ENCODE results near the gene CBY1.

CBY1 gene

GRCh38 chr22:38696606-38697424, 40.4 kb downstream of the CBY1 start:
- Histone ChIP-seq H3K4me3 (ENCODE audit: low read depth, low read length) (no peak overlapping the region), H3K9me3 (no peaks in the 10 kb centered on the region), H3K27me3 (no peaks in the 10 kb centered on the region), H3K4me1 (peaks cover 6% of the 10 kb centered on the region), H3K36me3 (peaks cover 5% of the 10 kb centered on the region)
- no peak for TF ChIP-seq CTCF (IDR thresholded peaks at IDR 0.05; ENCODE audit: low read depth, low read length)
- no peak for DNase-seq

DNA sequence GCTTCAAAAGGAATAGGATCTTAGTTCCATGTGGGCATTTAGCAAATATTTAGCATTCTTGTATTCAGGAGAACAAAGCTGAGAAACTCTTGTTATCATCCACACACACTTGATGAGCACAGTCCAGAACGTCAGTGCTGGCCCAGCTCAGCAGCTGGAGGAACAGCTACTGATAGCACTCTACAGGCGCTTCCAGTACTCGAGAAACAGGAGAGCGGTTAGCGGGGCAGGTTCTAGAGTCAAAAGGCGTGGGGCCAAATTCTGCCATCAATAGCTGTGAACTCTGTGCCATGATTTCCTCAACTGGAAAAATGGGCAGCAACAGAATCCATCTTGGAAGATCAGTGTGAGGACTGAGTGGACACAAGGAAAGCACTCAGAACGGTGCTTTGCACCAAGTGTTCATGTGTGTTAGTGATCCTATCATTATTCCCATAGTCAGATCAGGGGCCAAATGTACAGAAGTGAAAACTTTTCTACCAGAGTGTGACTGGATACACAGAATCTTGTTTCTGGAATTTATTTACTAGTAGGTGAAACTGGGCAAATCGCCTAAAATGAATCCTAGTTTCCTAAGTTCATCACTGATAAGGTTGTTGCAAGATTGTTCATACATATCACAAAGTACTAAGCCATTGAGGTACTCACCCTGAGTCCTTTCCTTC, 41.1 kb downstream of the CBY1 start:
- no peaks in the 10 kb centered on the region for H3K27me3 ChIP-seq

DNA sequence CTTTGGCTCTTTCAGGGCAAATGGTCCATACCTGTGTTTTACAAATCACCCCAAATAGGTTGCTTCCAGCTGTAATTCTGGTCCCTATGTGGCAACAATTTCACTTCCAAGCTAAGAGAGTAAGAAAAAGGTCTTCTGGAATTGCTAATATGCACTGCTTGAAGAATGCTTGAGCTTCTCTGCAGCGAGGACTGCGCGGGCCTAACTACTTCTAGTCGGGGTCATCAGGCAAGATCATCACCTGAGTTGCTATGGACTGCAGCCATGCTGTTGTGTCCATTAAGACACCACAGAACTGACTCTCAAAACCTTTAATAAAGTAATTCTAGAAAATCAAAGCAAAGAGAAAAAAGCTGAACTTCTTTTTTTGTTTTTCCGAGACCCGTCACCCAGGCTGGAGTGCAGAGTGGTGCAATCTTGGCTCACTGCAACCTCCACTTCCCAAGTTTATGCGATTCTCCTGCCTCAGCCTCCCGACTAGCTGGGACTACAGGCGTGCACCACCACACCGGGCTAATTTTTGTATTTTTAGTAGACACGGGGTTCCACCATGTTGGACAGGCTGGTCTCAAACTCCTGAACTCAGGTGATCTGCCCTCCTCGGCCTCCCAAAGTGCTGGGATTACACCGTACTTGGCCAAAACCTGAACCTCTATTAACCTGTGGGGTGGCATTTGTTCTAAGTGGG, 42.1 kb downstream of the CBY1 start:
- Histone ChIP-seq H3K4me3 (ENCODE audit: low read depth, low read length) (peak overlapping the region; percentile 80), H3K4me1 (peaks cover 6% of the 10 kb centered on the region), H3K9me3 (no peaks in the 10 kb centered on the region), H3K36me3 (peaks cover 2% of the 10 kb centered on the region; the same call in 1 of the 2 replicates), H3K27me3 (no peaks in the 10 kb centered on the region)
- no peak for TF ChIP-seq CTCF (IDR thresholded peaks at IDR 0.05; ENCODE audit: low read depth, low read length)
- DNase-seq: no peak

More for the DNA sequence above, 41.1 kb downstream of the CBY1 start:
- Histone ChIP-seq H3K4me3 (ENCODE audit: low read depth, low read length) (0 out of 2 replicates have a peak overlapping the region, but pooled peaks have one; percentile 21), H3K36me3 (peaks cover 2% of the 10 kb centered on the region; the same call in 1 of the 2 replicates), H3K9me3 (no peaks in the 10 kb centered on the region), H3K4me1 (peaks cover 6% of the 10 kb centered on the region)
- no peak for DNase-seq
- TF ChIP-seq CTCF (IDR thresholded peaks at IDR 0.05; ENCODE audit: low read depth, low read length): no peak

DNA sequence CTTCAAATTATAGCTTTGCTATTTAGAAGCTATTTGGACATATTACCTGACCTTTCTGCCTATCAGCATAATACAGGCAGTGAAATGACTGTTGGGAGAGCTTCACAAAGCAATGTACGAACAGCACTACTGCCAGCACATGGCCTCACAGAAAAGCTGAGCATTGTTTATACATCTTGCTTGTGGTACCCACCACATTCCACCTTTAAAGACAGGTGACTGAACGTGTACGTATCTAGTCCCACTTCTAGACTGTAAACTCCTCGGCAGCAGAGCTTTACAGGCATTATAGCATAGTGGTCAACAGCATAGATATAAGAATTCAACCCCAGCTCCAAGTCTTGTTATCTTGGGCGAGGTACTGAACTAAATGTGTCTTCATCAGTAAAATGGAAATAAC, 42.7 kb downstream of the CBY1 start:
- H3K4me3 ChIP-seq (ENCODE audit: low read depth, low read length): peak overlapping the region; percentile 80
- TF ChIP-seq CTCF (IDR thresholded peaks at IDR 0.05; ENCODE audit: low read depth, low read length): no peak
- peaks cover 6% of the 10 kb centered on the region for H3K4me1 ChIP-seq
- H3K36me3 ChIP-seq: no peaks in the 10 kb centered on the region; the same call in 1 of the 2 replicates
- H3K9me3 ChIP-seq: no peaks in the 10 kb centered on the region
- no peaks in the 10 kb centered on the region for H3K27me3 ChIP-seq
- no peak for DNase-seq

DNA sequence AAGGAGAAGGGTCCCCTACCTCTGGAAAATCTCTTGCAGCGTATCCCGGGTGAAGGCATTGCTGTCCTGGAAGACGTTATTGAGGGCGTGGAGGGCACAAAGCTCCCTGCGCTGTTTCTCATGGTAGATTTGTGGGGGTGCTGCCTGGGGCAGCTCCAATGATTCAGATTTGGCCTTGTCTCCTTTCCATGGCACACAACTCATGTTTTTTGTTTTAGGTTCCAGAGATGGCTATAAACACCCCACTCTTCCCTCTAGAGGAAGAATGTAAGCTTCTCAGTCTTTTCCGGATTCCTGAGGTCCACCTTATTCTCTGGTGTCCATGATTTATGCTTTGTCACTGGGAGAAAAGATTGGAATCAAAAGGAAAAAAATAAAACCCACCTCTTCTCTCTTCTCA, 43.3 kb downstream of the CBY1 start:
- H3K36me3 ChIP-seq: no peaks in the 10 kb centered on the region; the same call in 1 of the 2 replicates
- H3K4me3 ChIP-seq (ENCODE audit: low read depth, low read length): peak overlapping the region; percentile 80
- peaks cover 6% of the 10 kb centered on the region for H3K4me1 ChIP-seq
- H3K9me3 ChIP-seq: no peaks in the 10 kb centered on the region
- TF ChIP-seq CTCF (IDR thresholded peaks at IDR 0.05; ENCODE audit: low read depth, low read length): no peak
- no peak for DNase-seq
- H3K27me3 ChIP-seq: no peaks in the 10 kb centered on the region

All from BE2C (cell line).